Ecto neural progenitor cell (in vitro differentiated cells): ENCODE measurements around the gene RNU5B-1.

ENCODE experiments used
- DNase-seq: peaks from one replicate; pipeline ENCODE4 v3.0.0-alpha.2; 2018; ENCODE audit warnings: low spot score

The RNU5B-1 gene

GRCh38 chr15:65328506-65329287 is 24.2 kb downstream of the RNU5B-1 start:
- DNase-seq: no peak

GRCh38 chr15:65329288-65329983 is 25.0 kb downstream of the RNU5B-1 start:
- no peak for DNase-seq

GRCh38 chr15:65329984-65330735 is 25.7 kb downstream of the RNU5B-1 start:
- no peak for DNase-seq

- no peak for DNase-seq
Observed at GRCh38 chr15:65330934-65331645, 26.6 kb downstream of the RNU5B-1 start.

GRCh38 chr15:65331811-65332210 is 27.3 kb downstream of the RNU5B-1 start:
- DNase-seq: no peak

GRCh38 chr15:65332391-65333147 is 28.1 kb downstream of the RNU5B-1 start:
- DNase-seq: no peak

GRCh38 chr15:65333148-65333820 is 28.8 kb downstream of the RNU5B-1 start:
- DNase-seq: no peak

GRCh38 chr15:65333856-65334255 is 29.4 kb downstream of the RNU5B-1 start:
- no peak for DNase-seq

GRCh38 chr15:65334586-65335231 is 30.2 kb downstream of the RNU5B-1 start:
- DNase-seq: peak; percentile 68

- no peak for DNase-seq
Observed at GRCh38 chr15:65335278-65336055, 31.0 kb downstream of the RNU5B-1 start.

GRCh38 chr15:65336493-65337435 is 32.3 kb downstream of the RNU5B-1 start:
- no peak for DNase-seq

GRCh38 chr15:65337436-65338070 is 33.1 kb downstream of the RNU5B-1 start:
- DNase-seq: no peak

GRCh38 chr15:65338366-65338765 is 33.9 kb downstream of the RNU5B-1 start:
- DNase-seq: no peak

- no peak for DNase-seq
Observed at GRCh38 chr15:65338823-65339222, 34.3 kb downstream of the RNU5B-1 start.

- no peak for DNase-seq
Observed at GRCh38 chr15:65339416-65339815, 34.9 kb downstream of the RNU5B-1 start.

GRCh38 chr15:65339920-65340319 is 35.4 kb downstream of the RNU5B-1 start:
- DNase-seq: no peak

- DNase-seq: no peak
Observed at GRCh38 chr15:65342493-65342892, 38.0 kb downstream of the RNU5B-1 start.
